GM21723 (cell line): Measurements from ENCODE around the gene TSC22D4.
"Not testable (repeated sequence)": the region's sequence is repeated elsewhere in the genome, so short reads cannot be mapped to it uniquely, and the experiment has no call there.

Experiments used
- ATAC-seq: cut with Tn5 transposase; IDR thresholded peaks from one replicate; pipeline ENCODE4 v1.9.1; 2021; ENCODE audit warnings: mild to moderate bottlenecking, moderate library complexity; ENCODE audit not compliant: unreplicated experiment

The TSC22D4 gene

GRCh38 chr7:100447363-100447762 is 31.7 kb downstream of the TSC22D4 start:
- not testable (repeated sequence) for ATAC-seq

GRCh38 chr7:100446040-100446439 is 33.0 kb downstream of the TSC22D4 start:
- ATAC-seq: no peak

GRCh38 chr7:100444311-100445278 is 34.4 kb downstream of the TSC22D4 start:
- no peak for ATAC-seq

- no peak for ATAC-seq
Observed at GRCh38 chr7:100443096-100443840, 35.7 kb downstream of the TSC22D4 start.

GRCh38 chr7:100441641-100442535 is 37.1 kb downstream of the TSC22D4 start:
- no peak for ATAC-seq

- not testable (repeated sequence) for ATAC-seq
Observed at GRCh38 chr7:100439244-100439643, 39.8 kb downstream of the TSC22D4 start.

- ATAC-seq: not testable (repeated sequence)
Observed at GRCh38 chr7:100438731-100439130, 40.3 kb downstream of the TSC22D4 start.

- no peak for ATAC-seq
Observed at GRCh38 chr7:100438172-100438571, 40.8 kb downstream of the TSC22D4 start.

- ATAC-seq: no peak
Observed at GRCh38 chr7:100437150-100438100, 41.6 kb downstream of the TSC22D4 start.

GRCh38 chr7:100435401-100436304 is 43.4 kb downstream of the TSC22D4 start:
- ATAC-seq: peak; percentile 26

- no peak for ATAC-seq
Observed at GRCh38 chr7:100434297-100435144, 44.5 kb downstream of the TSC22D4 start.

- ATAC-seq: no peak
Observed at GRCh38 chr7:100433592-100434296, 45.3 kb downstream of the TSC22D4 start.

- ATAC-seq: no peak
Observed at GRCh38 chr7:100433276-100433591, 45.8 kb downstream of the TSC22D4 start.

- no peak for ATAC-seq
Observed at GRCh38 chr7:100432621-100433275, 46.3 kb downstream of the TSC22D4 start.

- ATAC-seq: no peak
Observed at GRCh38 chr7:100432053-100432452, 47.0 kb downstream of the TSC22D4 start.

- no peak for ATAC-seq
Observed at GRCh38 chr7:100431286-100431735, 47.7 kb downstream of the TSC22D4 start.
